GM23248 (cell line): ENCODE data around the gene SEMA6A. TPM values are rescaled to one million over a fixed set of nuclear protein-coding genes. Genes with fewer than 3 reads are reported as not detected.
A peak's percentile ranks its signal among the peaks of the same experiment; 100 is the strongest.

ENCODE experiments used
- DNase-seq: peaks from one replicate; pipeline ENCODE4 v3.0.0-alpha.2; 2015
- H2AFZ ChIP-seq: fragments of 200-600 bp; sonication (generic); 2 replicates; pipeline ENCODE4 v1.6.1; 2016; ENCODE audit warnings: antibody characterized with exemption
- H3F3A ChIP-seq: fragments of 200-600 bp; sonication (generic); 2 replicates; pipeline ENCODE4 v1.6.1; 2016; ENCODE audit warnings: mild to moderate bottlenecking, antibody characterized with exemption, mixed run types; ENCODE audit not compliant: insufficient read depth
- H3K27ac ChIP-seq: fragments of 200-600 bp; sonication (generic); 2 replicates; pipeline ENCODE4 v1.5.1; 2016; ENCODE audit warnings: mild to moderate bottlenecking
- H3K27me3 ChIP-seq: fragments of 200-600 bp; sonication (generic); replicated peaks from 2 replicates; pipeline ENCODE4 v1.6.1; 2016; ENCODE audit warnings: mild to moderate bottlenecking; ENCODE audit not compliant: insufficient read depth
- H3K36me3 ChIP-seq: fragments of 200-600 bp; sonication (generic); 2 replicates; pipeline ENCODE4 v1.6.1; 2016; ENCODE audit warnings: low read depth, mild to moderate bottlenecking
- H3K4me1 ChIP-seq: fragments of 200-600 bp; sonication (generic); 2 replicates; pipeline ENCODE4 v1.6.1; 2016; ENCODE audit warnings: mild to moderate bottlenecking; ENCODE audit not compliant: insufficient read depth
- H3K4me2 ChIP-seq: fragments of 200-600 bp; sonication (generic); one replicate; pipeline ENCODE4 v1.6.1; 2016; ENCODE audit warnings: mild to moderate bottlenecking; ENCODE audit not compliant: unreplicated experiment
- H3K4me3 ChIP-seq: fragments of 200-600 bp; sonication (generic); 2 replicates; pipeline ENCODE4 v1.5.1; 2016; ENCODE audit warnings: mild to moderate bottlenecking
- H3K79me2 ChIP-seq: fragments of 200-600 bp; sonication (generic); 2 replicates; pipeline ENCODE4 v1.6.1; 2016; ENCODE audit warnings: mild to moderate bottlenecking; ENCODE audit not compliant: insufficient read depth
- H3K9ac ChIP-seq: fragments of 200-600 bp; sonication (generic); 2 replicates; pipeline ENCODE4 v1.6.1; 2016; ENCODE audit warnings: mild to moderate bottlenecking
- H3K9me2 ChIP-seq: fragments of 200-600 bp; sonication (generic); 2 replicates; pipeline ENCODE4 v1.6.1; 2016; ENCODE audit warnings: mixed run types, mild to moderate bottlenecking, moderate library complexity; ENCODE audit not compliant: insufficient read depth
- H3K9me3 ChIP-seq: fragments of 200-600 bp; sonication (generic); one replicate; pipeline ENCODE4 v1.6.1; 2017; ENCODE audit warnings: low read depth
- H4K20me1 ChIP-seq: fragments of 200-600 bp; sonication (generic); 2 replicates; pipeline ENCODE4 v1.6.0; 2016; ENCODE audit not compliant: insufficient read depth
- EZH2 ChIP-seq: fragments of 200-600 bp; sonication (generic); IDR thresholded peaks from 2 replicates; pipeline ENCODE4 v1.6.1; 2018; ENCODE audit warnings: antibody characterized with exemption, mild to moderate bottlenecking; ENCODE audit not compliant: insufficient read depth, poor library complexity, severe bottlenecking
- EZH2phosphoT487 ChIP-seq: fragments of 200-600 bp; sonication (generic); IDR thresholded peaks from 2 replicates; pipeline ENCODE4 v1.6.1; 2018; ENCODE audit warnings: antibody characterized with exemption, moderate library complexity, mild to moderate bottlenecking, low read depth; ENCODE audit not compliant: insufficient read depth
- WGBS, 2 experiments: methylation state at CpG; one replicate each; pipeline ENCODE4 v1.1.6; 2015 to 2017; ENCODE audit warnings: low lambda C conversion rate in 2 of 2, low coverage in 1 of 2; ENCODE audit errors: missing lambda C conversion rate in 2 of 2; 5-methylcytosine and 5-hydroxymethylcytosine counted together
- in situ Hi-C: fragments of 300-500 bp; cut with MboI; formaldehyde crosslinking; loops from 2 replicates; pipeline ENCODE4 v1.15.0; 2020
- polyA plus RNA-seq: library from polyadenylated mRNA; unstranded; fragments of >200 nt; fragmentation: Nextera tagmentation; extraction: Ambion mirVana; gene quantifications from 2 replicates; pipeline ENCODE4 v1.2.1, GENCODE V29; 2016
- total RNA-seq: library from RNA; depleted of rRNA; stranded (reverse); fragments of >200 nt; shearing (Covaris generic); gene quantifications from 2 replicates; pipeline ENCODE4 v1.2.3, GENCODE V29; 2014; rRNA removed

SEMA6A gene, protein sequence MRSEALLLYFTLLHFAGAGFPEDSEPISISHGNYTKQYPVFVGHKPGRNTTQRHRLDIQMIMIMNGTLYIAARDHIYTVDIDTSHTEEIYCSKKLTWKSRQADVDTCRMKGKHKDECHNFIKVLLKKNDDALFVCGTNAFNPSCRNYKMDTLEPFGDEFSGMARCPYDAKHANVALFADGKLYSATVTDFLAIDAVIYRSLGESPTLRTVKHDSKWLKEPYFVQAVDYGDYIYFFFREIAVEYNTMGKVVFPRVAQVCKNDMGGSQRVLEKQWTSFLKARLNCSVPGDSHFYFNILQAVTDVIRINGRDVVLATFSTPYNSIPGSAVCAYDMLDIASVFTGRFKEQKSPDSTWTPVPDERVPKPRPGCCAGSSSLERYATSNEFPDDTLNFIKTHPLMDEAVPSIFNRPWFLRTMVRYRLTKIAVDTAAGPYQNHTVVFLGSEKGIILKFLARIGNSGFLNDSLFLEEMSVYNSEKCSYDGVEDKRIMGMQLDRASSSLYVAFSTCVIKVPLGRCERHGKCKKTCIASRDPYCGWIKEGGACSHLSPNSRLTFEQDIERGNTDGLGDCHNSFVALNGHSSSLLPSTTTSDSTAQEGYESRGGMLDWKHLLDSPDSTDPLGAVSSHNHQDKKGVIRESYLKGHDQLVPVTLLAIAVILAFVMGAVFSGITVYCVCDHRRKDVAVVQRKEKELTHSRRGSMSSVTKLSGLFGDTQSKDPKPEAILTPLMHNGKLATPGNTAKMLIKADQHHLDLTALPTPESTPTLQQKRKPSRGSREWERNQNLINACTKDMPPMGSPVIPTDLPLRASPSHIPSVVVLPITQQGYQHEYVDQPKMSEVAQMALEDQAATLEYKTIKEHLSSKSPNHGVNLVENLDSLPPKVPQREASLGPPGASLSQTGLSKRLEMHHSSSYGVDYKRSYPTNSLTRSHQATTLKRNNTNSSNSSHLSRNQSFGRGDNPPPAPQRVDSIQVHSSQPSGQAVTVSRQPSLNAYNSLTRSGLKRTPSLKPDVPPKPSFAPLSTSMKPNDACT
- total RNA-seq (under 0.01 TPM in 1 of 2 replicates, not detected in the other), polyA plus RNA-seq (0.38 and 0.79 TPM in 2 replicates)

DNA sequence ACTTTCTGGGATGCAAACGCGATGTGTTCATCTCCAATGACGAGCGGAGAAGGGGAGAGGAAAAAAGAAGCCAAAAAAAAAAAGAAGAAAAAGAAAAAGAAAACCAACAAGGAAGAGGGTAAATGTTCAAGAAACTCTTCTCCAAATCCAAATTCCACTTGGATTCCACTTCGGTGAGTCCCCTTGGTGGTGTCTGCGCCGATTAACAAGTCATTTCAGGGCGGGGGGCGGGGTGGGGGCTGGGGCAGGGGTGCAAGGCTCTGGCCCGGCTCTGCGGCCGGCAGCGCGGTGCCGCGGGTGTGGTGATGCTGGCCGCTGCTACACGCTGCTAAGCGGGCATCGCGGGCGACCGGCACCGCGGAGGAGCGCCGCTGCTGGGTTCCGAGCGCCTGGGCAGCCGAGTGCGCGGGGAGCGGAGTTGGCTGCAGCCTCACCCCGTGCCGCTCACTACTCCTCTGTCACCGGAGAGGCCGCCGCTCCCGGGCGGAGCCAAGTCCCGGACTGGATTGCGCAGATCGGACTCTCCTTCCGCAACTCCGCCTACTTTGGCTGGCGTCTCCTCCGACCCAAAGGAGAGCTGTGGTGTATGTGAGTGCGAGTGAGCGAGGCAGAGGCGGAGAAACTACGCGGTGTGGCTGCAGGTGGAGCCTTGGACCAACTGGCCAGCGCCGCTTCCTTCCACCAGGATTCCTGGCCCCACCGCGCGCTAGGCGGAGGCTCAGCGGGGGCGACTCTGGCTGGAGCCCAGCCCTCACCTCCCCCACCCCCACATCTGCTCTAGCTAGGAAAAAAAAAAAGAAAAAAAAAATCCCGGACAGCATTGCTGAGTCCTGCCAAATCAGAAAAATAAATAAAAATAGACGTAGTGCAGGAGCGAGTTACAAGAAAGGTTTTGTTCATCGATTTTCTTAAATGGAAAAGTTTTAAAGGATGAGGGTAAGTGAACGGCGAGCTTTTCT is at the start of gene SEMA6A:
Gene SEMA6A (minus strand): TSS at position 457 of the 959 bp plus-strand sequence. CDS start 69,879 bp downstream, outside the sequence.
- Histone ChIP-seq H3K9ac (no peak within 1 kb of the TSS), H3K27me3 (peaks cover 56% of the 10 kb centered on the region)

DNA sequence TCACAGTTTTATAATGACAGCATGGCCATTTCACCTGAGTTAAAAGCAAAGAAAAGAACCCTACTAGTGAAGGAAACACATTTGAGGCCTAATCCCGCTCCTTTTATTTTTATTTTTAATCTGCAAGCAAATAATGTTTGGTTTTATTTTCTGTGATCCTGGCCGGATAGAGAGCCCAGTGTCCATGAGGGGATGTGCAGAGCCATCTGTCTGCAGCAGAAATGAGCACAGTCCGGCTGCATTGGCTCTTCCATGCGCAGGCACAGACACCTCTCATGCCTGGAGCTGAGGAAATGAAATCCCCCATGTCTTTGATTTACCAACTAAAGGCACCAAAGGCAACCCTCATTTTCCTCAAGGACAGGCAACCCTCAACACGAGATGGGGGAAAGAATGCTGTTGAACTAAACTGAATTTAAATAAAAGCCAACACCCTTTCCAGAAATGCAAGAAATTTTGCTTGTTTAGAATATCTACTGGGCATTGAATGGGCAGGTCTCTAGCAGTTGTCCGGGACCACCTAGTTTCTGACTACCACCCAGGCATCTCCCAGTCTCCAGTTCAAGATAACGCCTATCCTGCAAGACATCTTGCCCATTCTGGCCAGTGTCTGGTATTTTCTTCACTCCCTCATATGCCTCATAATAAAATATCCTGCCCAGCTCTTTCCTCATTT is 47.9 kb upstream of the SEMA6A start:
- no peaks in the 10 kb centered on the region for H4K20me1 ChIP-seq
- H3K9ac ChIP-seq = no peak overlapping the region
- H3K4me1 ChIP-seq = no peaks in the 10 kb centered on the region
- no peak overlapping the region for H3K27ac ChIP-seq
- H3K9me3 ChIP-seq = no peaks in the 10 kb centered on the region
- H3K79me2 ChIP-seq = no peaks in the 10 kb centered on the region
- TF ChIP-seq EZH2 = no peak
- TF ChIP-seq EZH2phosphoT487 = no peak
- no peaks in the 10 kb centered on the region for H3K27me3 ChIP-seq
- H3K4me3 ChIP-seq = no peak overlapping the region
- H3K4me2 ChIP-seq = no peak overlapping the region
- no peaks in the 10 kb centered on the region for H3K36me3 ChIP-seq
- no peak overlapping the region for H2AFZ ChIP-seq
- no peak for DNase-seq
- H3K9me2 ChIP-seq = no peaks in the 10 kb centered on the region
- H3F3A ChIP-seq = no peaks in the 10 kb centered on the region
- 42 to 45% methylated on average over 7 of the region's 7 CpGs for WGBS, 2 experiments
- in situ Hi-C loops = no loop called here

More for the DNA sequence above, at the start of gene SEMA6A:
- Histone ChIP-seq H3K4me2 (peak within 1 kb of the TSS; percentile 83), H3K4me3 (peak within 1 kb of the TSS; percentile 76), H4K20me1 (no peaks in the 10 kb centered on the region), H3F3A (no peaks in the 10 kb centered on the region), H2AFZ (peak within 1 kb of the TSS; percentile 84), H3K4me1 (peaks cover 4% of the 10 kb centered on the region; the same call in 1 of the 2 replicates), H3K9me3 (no peaks in the 10 kb centered on the region), H3K36me3 (no peaks in the 10 kb centered on the region), H3K79me2 (no peaks in the 10 kb centered on the region), H3K9me2 (no peaks in the 10 kb centered on the region), H3K27ac (no peak within 1 kb of the TSS)
- DNase-seq = peak; percentile 85
- in situ Hi-C loops = no loop called here
- 1% methylated on average over 34 to 46 of the region's 66 CpGs for WGBS, 2 experiments
- TF ChIP-seq EZH2phosphoT487 (no peak), EZH2 (no peak)

DNA sequence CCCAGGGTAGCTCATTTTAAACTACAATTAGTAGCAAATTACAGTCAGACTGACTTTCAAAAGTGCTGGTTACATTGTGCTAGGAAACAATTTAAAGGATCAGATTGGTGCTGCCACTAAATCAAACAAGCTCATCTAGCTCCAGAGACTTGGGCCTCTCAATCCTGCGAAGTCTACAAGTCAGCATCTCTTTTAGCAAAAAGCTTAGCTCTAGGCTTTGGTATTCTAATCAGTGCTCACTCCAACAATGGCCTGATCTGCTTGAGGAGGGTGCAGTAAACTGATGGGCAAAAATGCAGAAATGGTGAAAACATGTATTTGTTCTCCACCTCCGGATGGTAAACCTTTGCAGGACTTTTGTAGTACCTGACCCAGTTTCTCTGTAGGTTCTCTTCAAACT is 47.0 kb upstream of the SEMA6A start:
- in situ Hi-C loops = no loop called here
- 42 to 47% methylated on average over 2 of the region's 2 CpGs for WGBS, 2 experiments
- H2AFZ ChIP-seq = no peak overlapping the region

More for the DNA sequence above, 47.0 kb upstream of the SEMA6A start:
- Histone ChIP-seq H3K4me3 (no peak overlapping the region), H3F3A (no peaks in the 10 kb centered on the region), H3K79me2 (no peaks in the 10 kb centered on the region), H3K9ac (no peak overlapping the region), H3K4me1 (no peaks in the 10 kb centered on the region), H3K36me3 (no peaks in the 10 kb centered on the region), H3K4me2 (no peak overlapping the region), H3K9me2 (no peaks in the 10 kb centered on the region), H3K27me3 (no peaks in the 10 kb centered on the region), H3K9me3 (no peaks in the 10 kb centered on the region), H4K20me1 (no peaks in the 10 kb centered on the region), H3K27ac (no peak overlapping the region)
- DNase-seq = no peak
- TF ChIP-seq EZH2phosphoT487 = no peak
- no peak for TF ChIP-seq EZH2
